ENCODE results near the gene INTS6L. TPM values are rescaled to one million over a fixed set of nuclear protein-coding genes. Genes with fewer than 3 reads are reported as not detected.

The INTS6L gene
- total and polyA plus RNA-seq, 2 of the 8 experiments (the other 6 are each of a cell fraction or from before 2014, with no cell fraction given) = 4.1 to 5.2 TPM

DNA sequence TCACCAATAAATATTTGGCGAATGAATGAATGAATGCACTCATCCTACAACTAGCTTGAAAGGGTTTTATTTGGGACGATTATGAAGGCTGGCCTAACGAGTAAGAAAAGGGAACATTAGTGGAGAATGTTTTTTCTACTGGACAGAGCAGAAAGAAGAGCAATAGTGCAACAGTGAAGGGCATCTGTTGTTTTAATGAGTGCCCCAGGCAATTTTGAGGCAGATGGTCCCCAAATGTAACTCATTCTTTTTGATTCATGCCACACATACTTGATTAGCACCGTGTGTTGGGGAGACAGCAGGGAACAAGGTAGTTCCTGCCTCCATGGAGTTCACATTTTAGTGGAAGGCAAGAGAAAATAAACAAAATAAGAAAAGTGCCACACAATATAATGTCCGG is 22.7 kb upstream of the INTS6L start (continued):
- TF ChIP-seq, protein P1, sequence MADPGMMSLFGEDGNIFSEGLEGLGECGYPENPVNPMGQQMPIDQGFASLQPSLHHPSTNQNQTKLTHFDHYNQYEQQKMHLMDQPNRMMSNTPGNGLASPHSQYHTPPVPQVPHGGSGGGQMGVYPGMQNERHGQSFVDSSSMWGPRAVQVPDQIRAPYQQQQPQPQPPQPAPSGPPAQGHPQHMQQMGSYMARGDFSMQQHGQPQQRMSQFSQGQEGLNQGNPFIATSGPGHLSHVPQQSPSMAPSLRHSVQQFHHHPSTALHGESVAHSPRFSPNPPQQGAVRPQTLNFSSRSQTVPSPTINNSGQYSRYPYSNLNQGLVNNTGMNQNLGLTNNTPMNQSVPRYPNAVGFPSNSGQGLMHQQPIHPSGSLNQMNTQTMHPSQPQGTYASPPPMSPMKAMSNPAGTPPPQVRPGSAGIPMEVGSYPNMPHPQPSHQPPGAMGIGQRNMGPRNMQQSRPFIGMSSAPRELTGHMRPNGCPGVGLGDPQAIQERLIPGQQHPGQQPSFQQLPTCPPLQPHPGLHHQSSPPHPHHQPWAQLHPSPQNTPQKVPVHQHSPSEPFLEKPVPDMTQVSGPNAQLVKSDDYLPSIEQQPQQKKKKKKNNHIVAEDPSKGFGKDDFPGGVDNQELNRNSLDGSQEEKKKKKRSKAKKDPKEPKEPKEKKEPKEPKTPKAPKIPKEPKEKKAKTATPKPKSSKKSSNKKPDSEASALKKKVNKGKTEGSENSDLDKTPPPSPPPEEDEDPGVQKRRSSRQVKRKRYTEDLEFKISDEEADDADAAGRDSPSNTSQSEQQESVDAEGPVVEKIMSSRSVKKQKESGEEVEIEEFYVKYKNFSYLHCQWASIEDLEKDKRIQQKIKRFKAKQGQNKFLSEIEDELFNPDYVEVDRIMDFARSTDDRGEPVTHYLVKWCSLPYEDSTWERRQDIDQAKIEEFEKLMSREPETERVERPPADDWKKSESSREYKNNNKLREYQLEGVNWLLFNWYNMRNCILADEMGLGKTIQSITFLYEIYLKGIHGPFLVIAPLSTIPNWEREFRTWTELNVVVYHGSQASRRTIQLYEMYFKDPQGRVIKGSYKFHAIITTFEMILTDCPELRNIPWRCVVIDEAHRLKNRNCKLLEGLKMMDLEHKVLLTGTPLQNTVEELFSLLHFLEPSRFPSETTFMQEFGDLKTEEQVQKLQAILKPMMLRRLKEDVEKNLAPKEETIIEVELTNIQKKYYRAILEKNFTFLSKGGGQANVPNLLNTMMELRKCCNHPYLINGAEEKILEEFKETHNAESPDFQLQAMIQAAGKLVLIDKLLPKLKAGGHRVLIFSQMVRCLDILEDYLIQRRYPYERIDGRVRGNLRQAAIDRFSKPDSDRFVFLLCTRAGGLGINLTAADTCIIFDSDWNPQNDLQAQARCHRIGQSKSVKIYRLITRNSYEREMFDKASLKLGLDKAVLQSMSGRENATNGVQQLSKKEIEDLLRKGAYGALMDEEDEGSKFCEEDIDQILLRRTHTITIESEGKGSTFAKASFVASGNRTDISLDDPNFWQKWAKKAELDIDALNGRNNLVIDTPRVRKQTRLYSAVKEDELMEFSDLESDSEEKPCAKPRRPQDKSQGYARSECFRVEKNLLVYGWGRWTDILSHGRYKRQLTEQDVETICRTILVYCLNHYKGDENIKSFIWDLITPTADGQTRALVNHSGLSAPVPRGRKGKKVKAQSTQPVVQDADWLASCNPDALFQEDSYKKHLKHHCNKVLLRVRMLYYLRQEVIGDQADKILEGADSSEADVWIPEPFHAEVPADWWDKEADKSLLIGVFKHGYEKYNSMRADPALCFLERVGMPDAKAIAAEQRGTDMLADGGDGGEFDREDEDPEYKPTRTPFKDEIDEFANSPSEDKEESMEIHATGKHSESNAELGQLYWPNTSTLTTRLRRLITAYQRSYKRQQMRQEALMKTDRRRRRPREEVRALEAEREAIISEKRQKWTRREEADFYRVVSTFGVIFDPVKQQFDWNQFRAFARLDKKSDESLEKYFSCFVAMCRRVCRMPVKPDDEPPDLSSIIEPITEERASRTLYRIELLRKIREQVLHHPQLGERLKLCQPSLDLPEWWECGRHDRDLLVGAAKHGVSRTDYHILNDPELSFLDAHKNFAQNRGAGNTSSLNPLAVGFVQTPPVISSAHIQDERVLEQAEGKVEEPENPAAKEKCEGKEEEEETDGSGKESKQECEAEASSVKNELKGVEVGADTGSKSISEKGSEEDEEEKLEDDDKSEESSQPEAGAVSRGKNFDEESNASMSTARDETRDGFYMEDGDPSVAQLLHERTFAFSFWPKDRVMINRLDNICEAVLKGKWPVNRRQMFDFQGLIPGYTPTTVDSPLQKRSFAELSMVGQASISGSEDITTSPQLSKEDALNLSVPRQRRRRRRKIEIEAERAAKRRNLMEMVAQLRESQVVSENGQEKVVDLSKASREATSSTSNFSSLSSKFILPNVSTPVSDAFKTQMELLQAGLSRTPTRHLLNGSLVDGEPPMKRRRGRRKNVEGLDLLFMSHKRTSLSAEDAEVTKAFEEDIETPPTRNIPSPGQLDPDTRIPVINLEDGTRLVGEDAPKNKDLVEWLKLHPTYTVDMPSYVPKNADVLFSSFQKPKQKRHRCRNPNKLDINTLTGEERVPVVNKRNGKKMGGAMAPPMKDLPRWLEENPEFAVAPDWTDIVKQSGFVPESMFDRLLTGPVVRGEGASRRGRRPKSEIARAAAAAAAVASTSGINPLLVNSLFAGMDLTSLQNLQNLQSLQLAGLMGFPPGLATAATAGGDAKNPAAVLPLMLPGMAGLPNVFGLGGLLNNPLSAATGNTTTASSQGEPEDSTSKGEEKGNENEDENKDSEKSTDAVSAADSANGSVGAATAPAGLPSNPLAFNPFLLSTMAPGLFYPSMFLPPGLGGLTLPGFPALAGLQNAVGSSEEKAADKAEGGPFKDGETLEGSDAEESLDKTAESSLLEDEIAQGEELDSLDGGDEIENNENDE (IDR thresholded peaks at IDR 0.05; ENCODE audit: insufficient replicate concordance, low read length) = no peak
- TF ChIP-seq BACH1 (IDR thresholded peaks at IDR 0.05; ENCODE audit: low read length) = no peak
- no peak for TF ChIP-seq RNF2 (IDR thresholded peaks at IDR 0.05; ENCODE audit: borderline replicate concordance, low read depth, low read length, missing control alignments, poor library complexity, severe bottlenecking)
- TF ChIP-seq, protein P2, sequence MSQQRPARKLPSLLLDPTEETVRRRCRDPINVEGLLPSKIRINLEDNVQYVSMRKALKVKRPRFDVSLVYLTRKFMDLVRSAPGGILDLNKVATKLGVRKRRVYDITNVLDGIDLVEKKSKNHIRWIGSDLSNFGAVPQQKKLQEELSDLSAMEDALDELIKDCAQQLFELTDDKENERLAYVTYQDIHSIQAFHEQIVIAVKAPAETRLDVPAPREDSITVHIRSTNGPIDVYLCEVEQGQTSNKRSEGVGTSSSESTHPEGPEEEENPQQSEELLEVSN (IDR thresholded peaks at IDR 0.05) = no peak
- no peak for TF ChIP-seq POU5F1 (IDR thresholded peaks at IDR 0.05; ENCODE audit: low read depth, low read length)
- TF ChIP-seq RXRA (IDR thresholded peaks at IDR 0.05; ENCODE audit: insufficient read depth, low read depth, low read length) = no peak
- no peak for TF ChIP-seq POLR2A (IDR thresholded peaks at IDR 0.05; ENCODE audit: control extremely low read depth in 1 of 2, low read depth in 2 of 2, low read length in 2 of 2)
- TF ChIP-seq BRCA1 (IDR thresholded peaks at IDR 0.05; ENCODE audit: low read depth, low read length) = no peak
- TF ChIP-seq MAFK (IDR thresholded peaks at IDR 0.05; ENCODE audit: low read depth, low read length) = no peak
- TF ChIP-seq JUN (IDR thresholded peaks at IDR 0.05; ENCODE audit: low read depth, low read length) = no peak
